Urinary bladder (tissue), 4 donors: ENCODE results near the gene PLCL2. TPM values are rescaled to one million over a fixed set of nuclear protein-coding genes. Genes with fewer than 3 reads are reported as not detected.
"Not testable (repeated sequence)": the region's sequence is repeated elsewhere in the genome, so short reads cannot be mapped to it uniquely, and the experiment has no call there.

Source experiments
- DNase-seq: peaks from one replicate; pipeline ENCODE4 v3.0.0-alpha.2; 2015; ENCODE audit errors: extremely low spot score
- H3K27ac ChIP-seq: one replicate; pipeline ENCODE4 v1.5.1; 2013; ENCODE audit warnings: low read depth, mild to moderate bottlenecking, moderate library complexity
- H3K36me3 ChIP-seq: one replicate; pipeline ENCODE4 v1.6.1; 2013; ENCODE audit warnings: mild to moderate bottlenecking, moderate library complexity; ENCODE audit not compliant: insufficient read depth
- H3K4me1 ChIP-seq: one replicate; pipeline ENCODE4 v1.6.1; 2013; ENCODE audit warnings: mild to moderate bottlenecking, moderate library complexity; ENCODE audit not compliant: insufficient read depth
- H3K4me3 ChIP-seq: one replicate; pipeline ENCODE4 v1.5.1; 2013; ENCODE audit warnings: low read depth, low read length
- WGBS: extraction: QIAGEN DNeasy Blood & Tissue Kit; methylation state at CpG from one replicate; pipeline ENCODE4 v1.1.7; 2013; 5-methylcytosine and 5-hydroxymethylcytosine counted together
- polyA plus RNA-seq: library from polyadenylated mRNA; stranded (reverse); fragments of 200-250 nt; gene quantifications from one replicate; pipeline ENCODE4 v1.2.3, GENCODE V29; 2013
- total RNA-seq: library from RNA; depleted of rRNA; stranded (reverse); fragments of >200 nt; gene quantifications from one replicate; pipeline ENCODE4 v1.2.3, GENCODE V29; 2014
- donor health status: healthy with polysubstance abuse.
- donor health status: healthy.

Gene PLCL2
- total and polyA plus RNA-seq, 2 donors = 2.7 to 23.0 TPM

GRCh38 chr3:17078926-17079465 lies 194.2 kb downstream of the PLCL2 start:
- no peak for DNase-seq
- no peak overlapping the region for H3K4me3 ChIP-seq
- no peaks in the 10 kb centered on the region for H3K4me1 ChIP-seq
- H3K27ac ChIP-seq = no peak overlapping the region
- WGBS = 94% methylated on average over 7 of the region's 7 CpGs
- no peaks in the 10 kb centered on the region for H3K36me3 ChIP-seq

GRCh38 chr3:17079933-17080332 lies 195.2 kb downstream of the PLCL2 start:
- no peak for DNase-seq
- Histone ChIP-seq H3K27ac (no peak overlapping the region), H3K4me1 (no peaks in the 10 kb centered on the region), H3K36me3 (no peaks in the 10 kb centered on the region), H3K4me3 (no peak overlapping the region)
- 78% methylated on average over 6 of the region's 6 CpGs for WGBS

GRCh38 chr3:17081520-17081919 lies 196.8 kb downstream of the PLCL2 start:
- no peak for DNase-seq
- Histone ChIP-seq H3K4me3 (no peak overlapping the region), H3K27ac (no peak overlapping the region), H3K4me1 (no peaks in the 10 kb centered on the region), H3K36me3 (no peaks in the 10 kb centered on the region)
- WGBS = 80% methylated on average over 4 of the region's 4 CpGs

- H3K27ac ChIP-seq = no peak overlapping the region
- H3K4me1 ChIP-seq = no peaks in the 10 kb centered on the region
- WGBS = 93% methylated on average over 4 of the region's 4 CpGs
- no peaks in the 10 kb centered on the region for H3K36me3 ChIP-seq
- DNase-seq = no peak
- H3K4me3 ChIP-seq = no peak overlapping the region
Measured at GRCh38 chr3:17087509-17087908, 202.8 kb downstream of the PLCL2 start.

GRCh38 chr3:17088017-17088416 lies 203.3 kb downstream of the PLCL2 start:
- no peaks in the 10 kb centered on the region for H3K4me1 ChIP-seq
- no peak overlapping the region for H3K4me3 ChIP-seq
- 68% methylated on average over 3 of the region's 3 CpGs for WGBS
- H3K36me3 ChIP-seq = no peaks in the 10 kb centered on the region
- no peak overlapping the region for H3K27ac ChIP-seq
- no peak for DNase-seq

- H3K27ac ChIP-seq = no peak overlapping the region
Measured at GRCh38 chr3:17088602-17089313, 204.0 kb downstream of the PLCL2 start.

GRCh38 chr3:17089314-17089700 lies 204.6 kb downstream of the PLCL2 start:
- Histone ChIP-seq H3K27ac (no peak overlapping the region), H3K4me1 (no peaks in the 10 kb centered on the region), H3K4me3 (no peak overlapping the region), H3K36me3 (no peaks in the 10 kb centered on the region)
- no peak for DNase-seq

More at GRCh38 chr3:17088602-17089313, 204.0 kb downstream of the PLCL2 start:
- Histone ChIP-seq H3K4me1 (no peaks in the 10 kb centered on the region), H3K36me3 (no peaks in the 10 kb centered on the region), H3K4me3 (no peak overlapping the region)
- DNase-seq = no peak
- WGBS = 91% methylated on average over 6 of the region's 6 CpGs

- H3K36me3 ChIP-seq = no peaks in the 10 kb centered on the region
- no peaks in the 10 kb centered on the region for H3K4me1 ChIP-seq
- 79% methylated on average over 6 of the region's 6 CpGs for WGBS
- no peak for DNase-seq
- H3K27ac ChIP-seq = no peak overlapping the region
- no peak overlapping the region for H3K4me3 ChIP-seq
Measured at GRCh38 chr3:17090280-17090983, 205.7 kb downstream of the PLCL2 start.

GRCh38 chr3:17091910-17092582 lies 207.3 kb downstream of the PLCL2 start:
- Histone ChIP-seq H3K36me3 (no peaks in the 10 kb centered on the region), H3K4me3 (no peak overlapping the region), H3K4me1 (no peaks in the 10 kb centered on the region), H3K27ac (no peak overlapping the region)
- 54% methylated on average over 6 of the region's 6 CpGs for WGBS
- no peak for DNase-seq

GRCh38 chr3:17092583-17092933 lies 207.8 kb downstream of the PLCL2 start:
- WGBS = 76% methylated on average over 2 of the region's 2 CpGs
- Histone ChIP-seq H3K36me3 (no peaks in the 10 kb centered on the region), H3K4me1 (no peaks in the 10 kb centered on the region), H3K4me3 (no peak overlapping the region), H3K27ac (no peak overlapping the region)
- no peak for DNase-seq

DNA sequence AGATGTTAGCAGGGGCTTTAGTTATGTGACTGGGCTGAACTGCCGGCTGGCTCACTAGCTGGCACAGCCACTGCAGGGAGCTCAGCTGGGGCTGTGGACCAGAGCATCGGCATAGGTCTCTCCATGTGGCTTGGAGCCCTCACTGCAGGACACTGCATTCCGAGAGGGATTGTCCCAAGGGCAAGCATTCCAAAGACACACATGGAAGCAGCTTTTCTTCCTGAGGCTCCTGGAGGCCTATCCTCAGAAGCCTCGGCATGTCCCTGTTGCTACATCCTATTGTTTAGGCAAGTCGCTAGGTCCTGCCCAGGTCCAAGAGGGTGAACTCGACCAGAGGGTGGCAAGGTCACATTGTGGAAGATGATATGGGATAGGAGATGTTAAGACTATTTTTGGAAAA lies 209.8 kb downstream of the PLCL2 start:
- no peak for DNase-seq
- H3K36me3 ChIP-seq = no peaks in the 10 kb centered on the region
- no peak overlapping the region for H3K4me3 ChIP-seq
- H3K27ac ChIP-seq = no peak overlapping the region
- no peaks in the 10 kb centered on the region for H3K4me1 ChIP-seq
- WGBS = 60% methylated on average over 6 of the region's 6 CpGs

DNA sequence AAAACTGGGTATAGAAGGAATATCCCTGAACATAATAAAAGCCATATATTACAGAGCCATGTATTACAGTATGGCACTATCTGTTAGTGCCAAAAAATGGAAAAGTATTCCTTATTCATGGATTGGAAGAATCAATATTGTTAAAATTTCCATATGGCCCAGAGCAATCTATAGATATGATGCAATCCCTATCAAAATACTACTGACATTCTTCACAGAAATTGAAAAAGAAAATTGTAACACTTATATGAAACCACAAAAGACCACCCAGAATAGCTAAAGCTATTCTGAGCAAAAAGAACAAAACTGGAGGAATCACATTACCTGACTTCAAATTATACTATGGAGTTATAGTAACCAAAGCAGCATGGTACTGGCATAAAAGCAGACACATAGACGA lies 218.8 kb downstream of the PLCL2 start:
- no peaks in the 10 kb centered on the region for H3K36me3 ChIP-seq
- 77% methylated on average over 1 of the region's 1 CpG for WGBS
- no peak overlapping the region for H3K4me3 ChIP-seq
- no peak overlapping the region for H3K27ac ChIP-seq
- no peak for DNase-seq
- no peaks in the 10 kb centered on the region for H3K4me1 ChIP-seq

DNA sequence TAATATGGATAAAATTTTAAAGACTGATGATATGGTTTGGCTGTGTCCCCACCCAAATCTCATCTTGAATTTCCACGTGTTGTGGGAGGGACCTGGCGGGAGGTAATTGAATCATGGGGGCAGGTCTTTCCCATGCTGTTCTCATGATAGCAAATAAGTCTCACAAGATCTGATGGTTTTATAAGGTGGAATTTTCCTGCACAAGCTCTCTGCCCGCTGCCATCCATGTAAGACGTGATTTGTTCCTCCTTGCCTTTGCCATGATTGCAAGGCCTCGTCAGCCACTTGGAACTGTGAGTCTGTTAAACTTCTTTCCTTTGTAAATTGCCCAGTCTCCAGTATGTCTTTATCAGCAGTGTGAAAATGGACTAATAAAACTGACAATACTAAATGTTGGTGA lies 222.0 kb downstream of the PLCL2 start:
- H3K27ac ChIP-seq, DNase-seq, H3K36me3 ChIP-seq, H3K4me3 ChIP-seq, H3K4me1 ChIP-seq: not testable (repeated sequence)
- WGBS = 87% methylated on average over 5 of the region's 5 CpGs
